Skeletal muscle cell (primary cell): Measurements from ENCODE around the gene CNN3.

ENCODE experiments used
- DNase-seq: peaks from one replicate; pipeline ENCODE4 v3.0.0-alpha.2; 2010; ENCODE audit warnings: low read depth
- H3K4me3 ChIP-seq: 2 replicates; pipeline ENCODE4 v1.5.1; 2011; ENCODE audit warnings: low read depth, mild to moderate bottlenecking, control low read depth, low read length, moderate library complexity

CNN3 gene

GRCh38 chr1:94926915-94927404 lies at the start of gene CNN3:
CNN3 (minus strand) TSS chr1:94927110; CDS start chr1:94926894, 216 bp downstream.
- peak; percentile 80 for DNase-seq
- peak within 1 kb of the TSS; percentile 91 for H3K4me3 ChIP-seq

DNA sequence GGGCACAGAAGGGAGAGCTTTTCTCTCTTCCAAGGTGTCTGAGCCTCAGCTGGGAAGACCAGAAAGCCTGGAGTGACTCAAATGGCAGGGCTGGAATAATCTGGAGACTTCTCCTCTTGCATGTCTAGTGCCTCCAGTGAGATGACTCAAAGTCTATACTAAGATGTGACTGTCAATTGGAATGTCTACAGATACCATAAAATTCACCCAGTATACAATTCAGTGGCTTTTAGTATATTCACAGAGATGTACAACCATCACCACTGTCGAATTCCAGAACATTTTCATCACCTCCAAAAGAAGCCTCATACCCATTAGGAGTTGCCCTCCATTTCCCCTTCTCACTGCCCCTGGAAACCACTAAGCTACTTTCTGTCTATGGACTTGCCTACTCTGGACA lies 47.9 kb upstream of the CNN3 start:
- H3K4me3 ChIP-seq: no peak overlapping the region
- DNase-seq: no peak

DNA sequence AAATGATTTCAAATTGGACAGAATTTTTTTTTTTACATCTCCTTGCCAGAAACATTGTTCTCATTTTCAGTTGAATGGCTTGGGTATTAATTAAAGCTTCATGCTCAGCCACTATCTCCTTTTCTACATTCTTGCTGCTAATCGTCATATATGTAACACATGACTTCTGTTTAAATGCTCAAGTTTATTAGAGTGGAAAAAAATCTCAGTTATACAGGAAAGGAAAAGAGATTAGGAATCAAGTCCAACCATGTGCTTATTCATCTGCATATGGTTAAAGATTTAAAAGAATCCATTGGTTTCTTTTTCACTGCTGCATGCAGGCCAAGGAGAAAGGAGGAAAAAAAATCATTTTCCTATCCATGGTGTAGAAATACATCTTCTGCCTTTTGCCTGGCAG lies 47.3 kb upstream of the CNN3 start:
- no peak overlapping the region for H3K4me3 ChIP-seq
- no peak for DNase-seq

- no peak for DNase-seq
- H3K4me3 ChIP-seq: no peak overlapping the region
These were observed 46.5 kb upstream of the CNN3 start for GRCh38 chr1:94973309-94973922.

GRCh38 chr1:94971491-94971924 lies 44.6 kb upstream of the CNN3 start:
- DNase-seq: no peak
- H3K4me3 ChIP-seq: no peak overlapping the region

DNA sequence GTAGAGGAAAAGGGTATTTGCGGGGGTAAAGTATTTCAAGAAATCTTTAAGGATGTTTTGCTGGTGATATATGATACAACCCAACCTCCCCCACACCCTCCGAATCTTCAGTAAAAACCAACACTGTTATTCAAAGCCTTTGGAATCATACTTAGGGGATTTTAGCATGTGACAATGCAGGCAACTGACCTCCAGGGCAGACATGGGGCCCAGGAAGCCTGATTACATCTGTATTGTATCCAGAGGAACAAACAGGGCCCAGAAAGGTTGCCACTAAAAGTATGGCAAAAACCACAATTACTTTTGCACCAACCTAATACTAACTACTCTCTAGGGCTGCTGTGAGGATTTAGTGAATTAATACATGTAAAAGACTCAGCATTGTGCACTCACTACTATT lies 43.9 kb upstream of the CNN3 start:
- H3K4me3 ChIP-seq: no peak overlapping the region
- DNase-seq: no peak

- no peak overlapping the region for H3K4me3 ChIP-seq
- DNase-seq: no peak
These were observed 42.2 kb upstream of the CNN3 start for GRCh38 chr1:94969137-94969536.

- no peak for DNase-seq
- no peak overlapping the region for H3K4me3 ChIP-seq
These were observed 39.1 kb upstream of the CNN3 start for GRCh38 chr1:94966033-94966432.

GRCh38 chr1:94963864-94964263 lies 37.0 kb upstream of the CNN3 start:
- no peak for DNase-seq
- no peak overlapping the region for H3K4me3 ChIP-seq

DNA sequence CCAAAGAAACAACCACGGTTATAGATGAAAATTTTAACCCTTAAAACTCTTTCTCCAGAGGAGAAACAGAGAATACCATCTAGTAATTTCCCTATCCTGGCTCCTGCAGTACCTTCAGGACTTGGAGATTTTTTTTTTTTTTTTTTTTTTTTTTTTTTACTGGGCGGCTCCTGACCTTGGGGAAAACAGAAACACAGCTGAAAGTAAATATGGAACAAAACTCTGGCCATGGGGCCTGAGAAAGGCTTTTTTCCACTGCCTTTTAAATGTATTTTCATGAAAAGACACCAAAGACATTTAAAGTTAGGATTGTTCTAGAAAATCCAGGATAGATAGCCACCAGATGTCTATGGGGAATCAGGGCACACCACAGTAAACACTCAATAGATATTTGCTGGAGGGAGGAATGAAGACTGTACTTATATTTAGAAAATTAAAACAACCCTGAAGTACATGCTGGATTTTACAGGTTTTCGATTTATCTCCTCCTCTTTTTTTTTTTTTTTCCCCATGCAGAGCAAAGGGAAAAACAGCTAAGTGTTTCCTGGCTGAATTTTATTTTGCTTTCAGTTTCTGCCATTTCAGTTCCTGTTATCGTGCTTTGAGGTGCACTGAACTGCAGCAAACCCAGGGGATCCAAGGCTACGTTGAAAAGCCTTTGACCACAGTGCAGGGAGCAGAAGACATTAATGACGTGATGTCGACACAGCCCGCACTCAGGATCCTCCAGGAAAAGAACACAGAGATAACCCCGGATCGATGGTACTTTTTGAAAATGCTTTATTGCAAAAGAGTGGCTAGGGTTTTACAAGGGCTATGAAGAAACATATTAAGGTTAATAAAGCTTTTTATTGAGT lies 35.7 kb upstream of the CNN3 start:
- no peak for DNase-seq
- peak overlapping the region; percentile 21 for H3K4me3 ChIP-seq

DNA sequence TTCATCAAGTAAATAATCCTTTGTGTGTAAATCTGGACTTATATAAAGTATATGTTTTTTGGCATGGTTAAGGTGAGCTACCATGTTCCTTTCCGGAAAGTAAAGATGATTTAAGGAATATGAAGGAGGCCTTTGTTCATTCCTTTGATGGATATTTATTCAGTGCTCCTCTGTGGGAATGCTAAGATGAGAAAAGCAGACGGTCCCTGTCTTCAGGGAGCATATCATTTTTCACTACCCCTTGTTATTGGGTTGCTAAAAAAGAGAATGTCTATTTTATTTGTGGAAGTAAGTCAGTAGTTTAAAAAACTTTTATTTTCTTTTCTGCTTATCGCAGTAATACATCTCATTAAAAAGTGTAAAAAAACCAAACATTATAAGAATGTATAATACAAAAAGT lies 35.1 kb upstream of the CNN3 start:
- no peak for DNase-seq
- H3K4me3 ChIP-seq: no peak overlapping the region

DNA sequence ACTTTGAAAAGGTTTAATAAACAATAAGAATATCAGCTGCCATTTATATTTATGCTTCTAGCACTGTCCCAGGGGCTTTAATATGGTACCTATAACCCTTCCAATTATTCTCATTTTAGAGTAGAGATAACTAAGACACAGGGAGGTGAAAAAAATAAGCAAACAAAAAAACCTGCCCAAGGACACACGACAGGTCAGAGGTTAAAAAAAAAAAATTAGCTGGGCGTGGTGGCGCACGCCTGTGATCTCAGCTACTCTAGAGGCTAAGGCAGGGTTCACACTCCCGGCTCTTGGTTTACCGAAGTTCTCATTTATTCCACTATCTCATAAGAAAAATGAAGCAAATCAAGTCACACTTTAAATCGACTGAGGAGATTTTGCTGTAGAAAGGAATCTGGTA lies 34.7 kb upstream of the CNN3 start:
- no peak for DNase-seq
- H3K4me3 ChIP-seq: no peak overlapping the region

GRCh38 chr1:94958081-94958480 lies 31.2 kb upstream of the CNN3 start:
- no peak overlapping the region for H3K4me3 ChIP-seq
- DNase-seq: no peak

- no peak overlapping the region for H3K4me3 ChIP-seq
- no peak for DNase-seq
These were observed 29.1 kb upstream of the CNN3 start for GRCh38 chr1:94955767-94956632.

DNA sequence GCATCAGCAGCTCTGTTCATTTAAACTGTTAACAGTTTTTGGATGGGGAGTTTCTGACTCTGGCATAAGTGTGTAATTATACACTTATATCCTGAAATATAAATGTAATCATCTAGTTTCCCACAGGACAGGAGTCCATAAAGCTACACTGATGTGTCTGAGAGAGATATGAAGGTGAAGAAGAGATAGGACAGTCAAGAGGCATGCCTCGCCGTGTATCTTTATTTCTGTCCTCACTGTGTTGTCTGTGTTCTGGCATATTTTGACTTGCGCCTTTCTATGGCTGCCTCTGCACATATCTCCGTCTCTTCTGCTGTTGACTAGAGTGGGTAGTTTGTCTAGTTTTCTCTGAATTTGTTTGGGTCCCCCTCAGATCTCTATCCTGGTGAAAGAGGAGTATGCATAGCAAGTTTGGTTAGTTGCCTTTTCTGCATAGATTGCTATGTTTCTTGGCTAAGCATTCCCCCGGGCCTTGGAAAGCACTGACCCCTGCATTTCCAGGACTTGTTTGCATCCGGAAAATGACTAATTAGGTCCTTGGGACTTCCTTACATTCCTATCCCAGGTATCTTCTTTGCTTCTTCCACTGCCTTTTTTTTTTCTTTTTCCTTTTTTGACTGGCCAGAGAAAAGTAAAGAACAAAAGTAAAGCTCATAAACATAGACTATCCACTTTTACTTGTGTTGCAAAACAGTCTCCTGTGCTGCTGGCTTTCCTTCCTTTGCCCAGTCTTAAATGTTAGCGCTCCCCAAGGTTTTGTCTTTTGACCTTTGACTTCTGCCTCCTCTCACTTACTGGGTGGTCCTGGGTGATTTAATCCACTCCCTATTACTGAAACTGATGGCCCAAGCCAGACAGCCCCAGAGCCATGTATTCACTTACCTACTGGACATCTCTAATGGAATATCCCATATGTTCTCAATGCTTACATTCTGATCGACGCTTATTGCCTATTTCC lies 27.6 kb upstream of the CNN3 start:
- DNase-seq: no peak
- H3K4me3 ChIP-seq: no peak overlapping the region

GRCh38 chr1:94953746-94954145 lies 26.8 kb upstream of the CNN3 start:
- no peak for DNase-seq
- no peak overlapping the region for H3K4me3 ChIP-seq

DNA sequence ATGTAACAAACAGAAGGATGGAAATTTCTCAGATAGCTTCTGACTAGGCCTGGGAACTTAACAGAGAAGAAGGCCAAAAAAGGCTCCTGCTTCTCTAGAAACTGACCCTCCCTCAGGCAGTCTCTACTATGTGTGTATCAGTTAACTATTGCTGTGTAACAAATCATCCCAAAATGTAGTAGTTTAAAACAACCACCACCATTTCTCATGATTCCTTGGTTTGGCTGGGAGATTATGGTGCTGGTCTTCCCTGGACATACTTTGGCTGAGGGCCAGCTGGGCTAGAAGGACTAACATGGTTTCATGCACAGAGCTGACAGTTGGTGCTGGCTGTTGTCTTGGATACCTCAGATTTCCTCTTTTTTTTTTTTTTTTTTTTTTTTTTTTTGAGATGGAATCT lies 26.2 kb upstream of the CNN3 start:
- H3K4me3 ChIP-seq: no peak overlapping the region
- no peak for DNase-seq

GRCh38 chr1:94952539-94952938 lies 25.6 kb upstream of the CNN3 start:
- DNase-seq: no peak
- no peak overlapping the region for H3K4me3 ChIP-seq
